Measurements from ENCODE around the gene PPP1R7.

DNA sequence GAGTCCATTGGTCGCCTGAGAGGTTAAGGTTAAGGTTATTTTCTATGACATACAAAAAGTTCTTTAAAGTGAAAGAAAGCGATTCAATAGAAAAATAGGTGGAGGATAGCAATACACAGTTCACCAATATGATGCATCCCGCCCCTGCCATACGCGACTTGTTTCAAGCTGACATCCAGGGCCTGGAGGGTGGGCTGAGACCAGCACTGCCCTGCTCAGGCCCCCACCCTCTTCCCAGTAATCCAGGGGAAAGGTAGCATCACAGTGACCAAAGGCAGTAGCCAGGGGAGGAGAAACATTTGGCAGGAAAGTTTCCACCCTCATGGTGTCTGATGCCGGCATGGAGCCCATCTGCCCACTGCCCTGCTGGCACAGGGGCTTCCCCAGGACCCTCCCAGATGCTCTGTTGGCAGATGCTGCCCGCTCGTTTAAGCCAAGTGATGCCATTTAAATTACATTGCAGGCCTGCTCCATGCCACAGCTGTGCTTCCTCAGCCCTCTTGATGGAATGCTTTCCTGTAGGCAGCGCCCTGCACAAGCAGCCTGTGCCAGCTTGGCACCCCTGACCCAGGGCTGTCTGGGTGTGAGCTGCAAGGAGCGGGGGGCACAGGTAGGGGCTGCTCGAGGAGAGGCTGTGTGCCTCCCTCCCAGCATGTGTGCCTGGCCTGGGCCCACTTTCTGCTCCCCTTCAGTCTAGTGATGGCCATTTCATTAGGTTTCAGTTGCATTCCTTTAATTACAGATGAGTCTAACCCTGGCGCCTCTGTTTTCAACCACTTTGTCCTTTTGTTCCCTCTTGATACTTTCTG, 27.5 kb downstream of the PPP1R7 start:
- TF ChIP-seq CTCF (conservative IDR thresholded peaks at IDR 0.05; ENCODE audit: low read length) (no peak), EZH2phosphoT487 (IDR thresholded peaks at IDR 0.05; ENCODE audit: borderline replicate concordance) (no peak)

Data from Loucy (cell line).